ENCODE measurements around the gene CCDC88B. TPM values are rescaled to one million over a fixed set of nuclear protein-coding genes. Genes with fewer than 3 reads are reported as not detected.

The CCDC88B gene
- total RNA-seq, 1 donor from 2014 or later, result 0.99 TPM

- peak; percentile 68 for DNase-seq (ENCODE audit: low spot score)
- Mint-ChIP-seq H3K9me3 (ENCODE audit: low read depth) (no peaks in the 10 kb centered on the region), H3K27ac (ENCODE audit: unreplicated experiment) (peak overlapping the region; percentile 100), H3K36me3 (ENCODE audit: low read depth) (peaks cover 8% of the 10 kb centered on the region), H3K4me1 (ENCODE audit: low read depth) (peaks cover 30% of the 10 kb centered on the region), H3K4me3 (ENCODE audit: unreplicated experiment) (peak overlapping the region; percentile 90), H3K27me3 (ENCODE audit: low read depth) (no peaks in the 10 kb centered on the region)
- TF ChIP-seq, protein P1, sequence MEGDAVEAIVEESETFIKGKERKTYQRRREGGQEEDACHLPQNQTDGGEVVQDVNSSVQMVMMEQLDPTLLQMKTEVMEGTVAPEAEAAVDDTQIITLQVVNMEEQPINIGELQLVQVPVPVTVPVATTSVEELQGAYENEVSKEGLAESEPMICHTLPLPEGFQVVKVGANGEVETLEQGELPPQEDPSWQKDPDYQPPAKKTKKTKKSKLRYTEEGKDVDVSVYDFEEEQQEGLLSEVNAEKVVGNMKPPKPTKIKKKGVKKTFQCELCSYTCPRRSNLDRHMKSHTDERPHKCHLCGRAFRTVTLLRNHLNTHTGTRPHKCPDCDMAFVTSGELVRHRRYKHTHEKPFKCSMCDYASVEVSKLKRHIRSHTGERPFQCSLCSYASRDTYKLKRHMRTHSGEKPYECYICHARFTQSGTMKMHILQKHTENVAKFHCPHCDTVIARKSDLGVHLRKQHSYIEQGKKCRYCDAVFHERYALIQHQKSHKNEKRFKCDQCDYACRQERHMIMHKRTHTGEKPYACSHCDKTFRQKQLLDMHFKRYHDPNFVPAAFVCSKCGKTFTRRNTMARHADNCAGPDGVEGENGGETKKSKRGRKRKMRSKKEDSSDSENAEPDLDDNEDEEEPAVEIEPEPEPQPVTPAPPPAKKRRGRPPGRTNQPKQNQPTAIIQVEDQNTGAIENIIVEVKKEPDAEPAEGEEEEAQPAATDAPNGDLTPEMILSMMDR (IDR thresholded peaks at IDR 0.05), result no peak
These were observed 20.9 kb upstream of the CCDC88B start for GRCh38 chr11:64318766-64319761.

DNA sequence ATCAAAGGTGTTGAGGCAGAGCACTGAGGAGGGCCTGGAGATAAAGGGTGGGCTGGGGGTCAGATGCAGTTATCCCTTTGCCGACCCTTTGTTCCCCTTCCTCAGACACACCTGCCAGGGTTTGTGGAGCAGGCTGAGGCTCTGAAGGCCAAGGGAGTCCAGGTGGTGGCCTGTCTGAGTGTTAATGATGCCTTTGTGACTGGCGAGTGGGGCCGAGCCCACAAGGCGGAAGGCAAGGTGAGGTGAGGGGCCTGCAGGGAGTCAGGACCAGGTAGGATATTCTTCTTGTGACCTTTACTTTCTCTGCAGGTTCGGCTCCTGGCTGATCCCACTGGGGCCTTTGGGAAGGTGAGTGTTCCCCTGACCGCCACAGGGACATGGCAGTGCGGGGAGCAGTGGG lies 19.4 kb upstream of the CCDC88B start:
- peaks cover 30% of the 10 kb centered on the region for H3K4me1 Mint-ChIP-seq (ENCODE audit: low read depth)
- DNase-seq (ENCODE audit: low spot score), result peak; percentile 51
- no peak overlapping the region for H3K4me3 Mint-ChIP-seq (ENCODE audit: unreplicated experiment)
- H3K36me3 Mint-ChIP-seq (ENCODE audit: low read depth), result peaks cover 8% of the 10 kb centered on the region
- peak overlapping the region; percentile 1 for H3K27ac Mint-ChIP-seq (ENCODE audit: unreplicated experiment)
- TF ChIP-seq, protein P1 (IDR thresholded peaks at IDR 0.05), result no peak
- no peaks in the 10 kb centered on the region for H3K9me3 Mint-ChIP-seq (ENCODE audit: low read depth)
- no peaks in the 10 kb centered on the region for H3K27me3 Mint-ChIP-seq (ENCODE audit: low read depth)

DNA sequence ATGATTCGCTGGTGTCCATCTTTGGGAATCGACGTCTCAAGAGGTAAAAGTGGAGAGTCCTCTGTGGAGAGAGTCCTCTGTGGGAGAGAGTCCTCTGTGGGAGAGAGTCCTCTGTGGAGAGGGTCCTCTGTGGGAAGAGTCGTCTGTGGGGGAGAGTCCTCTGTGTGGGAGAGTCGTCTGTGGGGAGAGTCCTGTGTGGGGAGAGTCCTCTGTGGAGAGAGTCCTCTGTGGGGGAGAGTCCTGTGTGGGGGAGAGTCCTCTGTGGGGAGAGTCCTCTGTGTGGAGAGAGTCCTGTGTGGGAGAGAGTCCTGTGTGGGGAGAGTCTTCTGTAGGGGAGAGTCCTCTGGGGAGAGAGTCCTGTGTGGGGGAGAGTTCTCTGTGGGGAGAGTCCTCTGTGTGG lies 19.0 kb upstream of the CCDC88B start:
- Mint-ChIP-seq H3K4me3 (ENCODE audit: unreplicated experiment) (no peak overlapping the region), H3K4me1 (ENCODE audit: low read depth) (peaks cover 30% of the 10 kb centered on the region)
- TF ChIP-seq, protein P1 (IDR thresholded peaks at IDR 0.05), result no peak

GRCh38 chr11:64321533-64321932 lies 18.5 kb upstream of the CCDC88B start:
- Mint-ChIP-seq H3K27me3 (ENCODE audit: low read depth) (no peaks in the 10 kb centered on the region), H3K4me1 (ENCODE audit: low read depth) (peaks cover 26% of the 10 kb centered on the region), H3K27ac (ENCODE audit: unreplicated experiment) (no peak overlapping the region), H3K4me3 (ENCODE audit: unreplicated experiment) (no peak overlapping the region), H3K9me3 (ENCODE audit: low read depth) (no peaks in the 10 kb centered on the region), H3K36me3 (ENCODE audit: low read depth) (peaks cover 8% of the 10 kb centered on the region)
- DNase-seq (ENCODE audit: low spot score), result peak; percentile 56
- TF ChIP-seq, protein P1 (IDR thresholded peaks at IDR 0.05), result no peak

More for the DNA sequence above, 19.0 kb upstream of the CCDC88B start:
- no peaks in the 10 kb centered on the region for H3K9me3 Mint-ChIP-seq (ENCODE audit: low read depth)
- DNase-seq (ENCODE audit: low spot score), result no peak
- no peaks in the 10 kb centered on the region for H3K27me3 Mint-ChIP-seq (ENCODE audit: low read depth)
- peaks cover 8% of the 10 kb centered on the region for H3K36me3 Mint-ChIP-seq (ENCODE audit: low read depth)
- H3K27ac Mint-ChIP-seq (ENCODE audit: unreplicated experiment), result no peak overlapping the region

DNA sequence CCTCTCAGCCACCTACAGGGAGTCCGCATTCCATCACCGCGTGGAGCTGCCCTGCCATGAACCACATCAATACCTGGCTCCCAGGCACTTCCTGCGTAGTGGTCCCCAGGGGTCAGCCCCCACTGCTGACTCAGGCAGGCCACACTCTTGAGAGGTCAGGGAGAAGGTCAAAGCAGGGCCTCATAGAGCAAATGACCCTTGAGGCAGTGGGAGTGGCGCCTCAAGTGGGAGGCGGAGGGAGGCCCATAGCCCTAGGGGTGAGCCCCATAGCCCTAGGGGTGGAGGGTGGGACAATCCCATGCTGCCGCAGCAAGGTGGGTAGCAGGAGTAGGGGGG lies 17.1 kb upstream of the CCDC88B start:
- peaks cover 20% of the 10 kb centered on the region for H3K4me1 Mint-ChIP-seq (ENCODE audit: low read depth)
- H3K27me3 Mint-ChIP-seq (ENCODE audit: low read depth), result no peaks in the 10 kb centered on the region
- peaks cover 8% of the 10 kb centered on the region for H3K36me3 Mint-ChIP-seq (ENCODE audit: low read depth)
- H3K4me3 Mint-ChIP-seq (ENCODE audit: unreplicated experiment), result no peak overlapping the region
- peaks cover 3% of the 10 kb centered on the region for H3K9me3 Mint-ChIP-seq (ENCODE audit: low read depth)
- no peak overlapping the region for H3K27ac Mint-ChIP-seq (ENCODE audit: unreplicated experiment)
- peak; percentile 59 for DNase-seq (ENCODE audit: low spot score)
- TF ChIP-seq, protein P1 (IDR thresholded peaks at IDR 0.05), result no peak
